ENCODE results near the gene NPAS3.

DNA sequence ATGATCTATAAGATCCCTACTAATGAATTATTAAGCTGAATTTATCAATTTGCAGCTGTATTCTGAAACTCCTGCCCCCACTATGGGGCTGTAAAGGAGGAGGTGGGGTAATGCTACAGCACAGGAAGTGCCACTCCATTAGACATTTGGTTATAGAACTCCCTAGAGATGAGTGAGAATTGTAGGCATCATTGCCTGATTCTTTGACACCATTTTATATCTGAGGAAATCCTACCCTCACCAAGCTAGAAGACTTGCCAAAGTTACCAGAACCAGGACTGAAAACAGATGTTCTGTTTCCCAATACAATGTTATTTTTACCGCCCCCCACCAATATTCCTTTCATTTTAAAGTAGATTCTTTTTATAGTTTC is 829.8 kb downstream of the NPAS3 start:
- TF ChIP-seq CTCF (IDR thresholded peaks at IDR 0.05) (no peak), POLR2A (IDR thresholded peaks at IDR 0.05) (no peak)

Data from uterus (tissue), 2 donors.